GM10847 (cell line): Measurements from ENCODE around the gene H2BK1.

Experiments
- POLR2A ChIP-seq: IDR thresholded peaks from 2 replicates; pipeline ENCODE4 v1.6.1; 2011; ENCODE audit not compliant: insufficient read length; ENCODE audit errors: extremely low read depth

H2BK1 gene

GRCh38 chr7:151247611-151248345, 37.5 kb upstream of the H2BK1 start:
- no peak for TF ChIP-seq POLR2A

DNA sequence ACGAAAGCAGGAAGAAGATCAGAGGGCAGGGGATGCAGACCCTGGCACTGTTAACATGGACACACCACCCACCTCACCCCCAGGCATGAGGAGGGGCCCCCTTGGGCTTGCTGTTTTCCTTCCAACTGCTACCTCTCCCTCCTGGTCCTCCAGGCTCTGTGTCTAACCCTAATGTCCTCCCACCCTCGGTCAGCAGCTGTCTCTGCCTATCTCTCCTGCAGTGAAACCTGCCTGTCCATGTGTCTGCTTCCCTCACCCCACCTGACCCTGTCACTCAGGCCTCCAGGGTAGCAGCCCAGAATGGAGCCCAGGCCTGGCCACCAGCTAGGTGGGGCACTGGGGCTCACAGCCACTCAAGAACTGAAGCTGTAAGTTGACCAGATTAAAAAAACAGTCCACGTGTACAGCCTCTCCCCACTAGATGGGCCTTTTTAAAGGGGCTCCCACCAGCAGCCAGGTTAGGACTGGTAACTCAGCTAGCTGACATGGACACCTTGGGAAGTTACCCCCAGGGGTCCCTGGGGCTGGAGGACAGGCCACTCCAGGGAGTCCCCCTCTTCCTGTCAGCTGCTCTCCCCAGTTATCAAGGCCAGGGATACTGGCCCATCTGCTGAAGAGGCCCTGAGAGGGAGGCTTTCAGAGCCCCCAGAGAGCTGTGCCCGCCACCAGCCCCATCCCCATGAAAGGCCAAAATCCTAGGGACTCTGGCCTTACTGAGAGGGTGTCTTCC, 36.7 kb upstream of the H2BK1 start:
- TF ChIP-seq POLR2A = no peak

DNA sequence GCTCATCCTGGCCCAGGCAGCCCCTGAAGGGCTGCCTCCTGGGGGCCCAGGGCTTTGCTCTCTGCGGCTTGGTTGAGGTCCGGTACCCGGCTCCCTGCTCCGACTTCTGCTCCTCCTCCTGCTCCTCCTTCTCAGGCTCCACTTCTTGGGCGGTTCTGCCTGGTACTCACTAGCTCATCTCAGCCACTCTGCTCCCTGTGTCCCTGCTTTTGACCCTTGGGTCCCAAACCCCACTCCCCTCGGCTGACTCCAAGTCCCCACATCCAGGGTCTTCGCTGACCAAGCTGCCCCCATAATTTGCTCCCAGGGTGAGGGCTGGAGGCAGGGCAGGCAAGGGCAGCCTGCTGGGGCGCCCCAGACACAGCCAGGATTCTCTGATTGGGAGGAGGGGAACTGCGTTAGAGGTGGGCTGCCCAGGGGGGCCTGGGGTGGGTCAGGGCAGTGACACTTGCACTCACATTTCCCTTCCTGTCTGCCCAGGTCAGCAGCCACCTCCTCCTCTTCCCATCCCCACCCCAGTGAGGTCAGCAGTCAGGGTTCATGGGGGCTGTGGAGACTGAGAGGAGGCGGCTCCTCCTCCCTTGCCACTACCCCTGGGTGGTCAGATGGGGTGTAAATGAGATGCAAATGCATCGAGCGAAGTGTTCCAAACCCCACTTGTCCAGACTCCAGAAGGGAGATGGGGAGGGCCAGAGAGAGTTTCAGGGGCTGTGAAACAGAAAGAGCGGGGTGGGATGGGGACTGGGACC, 36.0 kb upstream of the H2BK1 start:
- TF ChIP-seq POLR2A = no peak

GRCh38 chr7:151245360-151246101, 35.2 kb upstream of the H2BK1 start:
- no peak for TF ChIP-seq POLR2A

GRCh38 chr7:151244841-151245346, 34.6 kb upstream of the H2BK1 start:
- TF ChIP-seq POLR2A = no peak

DNA sequence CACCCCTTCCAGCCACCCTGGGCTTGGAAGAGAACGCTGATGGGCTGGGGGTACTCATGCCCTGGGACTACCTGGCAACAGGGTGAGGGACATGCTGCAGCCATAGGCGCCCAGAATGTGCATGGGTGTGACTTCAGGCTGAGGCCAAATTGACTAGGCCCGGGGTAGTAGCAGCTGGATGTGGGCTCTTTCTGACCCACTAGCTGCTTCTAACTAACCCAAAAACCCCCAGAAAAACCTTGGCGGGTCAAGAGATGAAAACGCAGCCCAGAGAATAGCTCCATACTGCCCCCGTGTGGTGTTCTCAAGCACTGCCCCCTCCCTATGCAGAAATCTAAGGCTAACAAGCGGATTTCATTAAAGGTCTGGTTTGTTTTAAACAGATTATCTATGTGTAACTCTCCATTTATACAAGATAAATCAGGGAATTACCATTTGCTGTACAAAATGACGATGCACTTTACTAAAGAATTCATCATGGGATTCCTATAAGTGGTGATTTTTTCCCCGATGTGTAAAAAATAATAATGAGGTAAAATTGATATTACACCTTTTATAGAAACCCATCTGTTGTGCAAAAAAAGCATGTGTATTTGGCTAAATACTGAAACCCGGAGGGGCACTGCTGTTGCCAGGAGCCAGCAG, 34.0 kb upstream of the H2BK1 start:
- no peak for TF ChIP-seq POLR2A

DNA sequence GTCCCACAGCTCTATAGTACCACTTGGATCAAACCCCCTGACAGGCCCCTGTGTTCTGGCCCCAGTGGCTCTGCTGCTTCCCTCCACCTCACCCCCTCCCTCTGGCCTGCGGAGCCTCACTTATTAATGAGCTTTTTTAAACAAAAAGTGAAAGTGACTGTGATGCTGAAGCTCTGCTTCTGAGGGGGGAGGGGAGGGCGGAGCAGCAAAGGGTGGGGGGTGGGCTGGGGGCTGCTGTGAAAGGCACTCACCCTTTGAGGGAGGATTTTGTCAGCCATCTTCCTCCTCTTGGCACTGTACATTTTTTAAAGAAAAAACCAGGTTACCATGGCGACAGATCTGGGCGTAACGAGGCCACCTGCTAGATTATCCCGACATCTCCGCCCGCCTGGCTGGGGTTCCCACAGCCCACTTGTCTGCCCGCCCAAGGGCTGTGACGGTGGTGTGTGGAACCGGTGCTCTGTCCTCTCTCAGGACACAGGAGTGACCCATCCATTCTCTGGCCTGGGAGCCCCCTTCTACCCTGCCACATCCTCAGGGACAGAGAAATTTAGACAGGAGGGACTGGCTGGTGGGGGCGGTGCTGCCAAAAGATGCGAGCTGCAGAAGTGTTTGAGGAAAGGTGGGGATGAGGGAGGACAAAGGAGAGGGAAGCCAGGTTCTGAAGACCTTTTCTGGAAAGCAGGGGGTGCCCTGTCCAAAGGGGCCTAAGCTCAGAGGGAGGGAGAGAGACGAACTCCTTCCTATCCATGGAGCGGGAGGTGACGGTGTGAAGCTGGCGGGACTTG, 33.3 kb upstream of the H2BK1 start:
- no peak for TF ChIP-seq POLR2A

- no peak for TF ChIP-seq POLR2A
These were observed 32.7 kb upstream of the H2BK1 start for GRCh38 chr7:151243045-151243349.

DNA sequence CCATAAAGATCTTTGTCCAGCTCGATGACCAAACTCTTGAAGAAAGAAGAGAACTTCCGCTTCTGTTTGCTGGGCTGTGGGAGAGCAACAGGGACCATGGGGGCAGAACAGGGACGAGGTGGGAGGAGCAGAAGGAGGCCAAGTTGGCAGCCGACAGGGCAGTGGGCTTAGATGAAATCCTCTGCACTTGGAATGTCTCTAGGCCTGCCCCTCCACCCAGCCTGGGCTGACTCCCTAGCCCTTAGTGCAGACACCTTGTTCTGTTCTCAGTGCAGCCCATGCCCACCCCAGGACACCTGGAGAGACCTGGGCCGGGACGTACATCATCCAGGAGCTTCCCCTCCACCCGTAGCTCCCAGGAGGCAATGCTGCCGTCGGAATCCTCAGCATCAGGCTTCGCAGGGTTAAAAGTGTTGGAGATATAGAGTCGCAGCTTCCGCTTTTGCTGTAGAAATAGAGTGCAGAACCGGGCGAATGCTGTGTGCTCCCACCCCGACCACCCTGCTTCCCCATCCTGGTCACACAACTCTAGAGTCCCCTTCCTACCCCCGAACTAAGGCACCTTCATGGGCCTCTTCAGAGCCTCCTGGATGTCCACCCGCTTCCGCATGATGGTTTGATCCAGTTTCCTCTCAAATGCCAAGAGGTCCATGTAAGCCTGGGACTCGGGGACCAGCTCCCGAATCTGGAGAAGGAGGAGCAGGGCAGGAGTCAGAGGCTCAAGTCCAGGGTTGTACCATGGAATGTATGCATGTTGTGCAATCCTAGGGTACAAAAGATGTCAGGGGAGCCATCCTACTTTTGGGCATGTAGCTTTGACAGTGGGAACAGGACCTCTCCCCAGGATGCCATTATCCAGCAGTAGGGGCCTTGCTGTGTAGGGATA, 32.1 kb upstream of the H2BK1 start:
- TF ChIP-seq POLR2A = no peak

- TF ChIP-seq POLR2A = no peak
These were observed 31.4 kb upstream of the H2BK1 start for GRCh38 chr7:151241755-151242096.

DNA sequence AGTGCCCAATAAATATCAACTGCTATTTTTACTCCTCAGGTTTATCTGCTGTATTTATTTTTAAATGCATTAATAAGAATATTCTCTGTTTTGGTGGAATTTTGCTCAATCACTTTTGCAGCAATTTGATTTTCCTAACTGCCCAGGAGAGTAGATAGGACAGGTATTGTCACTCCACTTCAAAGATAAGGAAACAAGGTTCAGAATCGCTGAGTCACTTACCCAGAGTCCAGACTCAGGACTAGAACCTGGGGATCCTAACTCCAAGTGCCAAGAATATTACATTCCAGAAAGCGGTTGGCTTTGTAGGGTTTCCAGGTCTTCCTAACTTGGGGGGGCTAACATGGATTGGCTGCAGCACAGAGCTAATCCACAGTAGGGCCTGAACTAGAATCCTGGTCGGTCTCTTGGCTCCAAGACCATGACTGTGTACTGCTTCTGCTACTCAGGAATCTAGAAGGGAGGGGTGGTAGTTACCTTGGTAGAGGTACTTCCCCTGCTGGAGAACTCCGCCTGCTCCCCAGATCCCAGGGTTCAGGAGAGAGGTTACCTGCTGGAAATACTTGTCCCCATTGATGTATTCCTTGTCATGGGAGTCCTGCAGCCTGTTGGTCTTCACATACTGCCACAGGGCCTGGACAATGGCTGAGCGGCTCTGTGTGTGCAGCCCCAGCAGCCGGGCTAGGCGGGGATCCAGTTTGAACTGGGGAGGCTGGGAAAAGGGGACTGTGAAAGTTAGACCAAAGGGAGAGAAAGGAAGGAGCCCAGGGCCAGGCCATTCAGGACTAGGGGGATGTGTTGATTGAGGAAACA, 30.9 kb upstream of the H2BK1 start:
- TF ChIP-seq POLR2A = no peak

DNA sequence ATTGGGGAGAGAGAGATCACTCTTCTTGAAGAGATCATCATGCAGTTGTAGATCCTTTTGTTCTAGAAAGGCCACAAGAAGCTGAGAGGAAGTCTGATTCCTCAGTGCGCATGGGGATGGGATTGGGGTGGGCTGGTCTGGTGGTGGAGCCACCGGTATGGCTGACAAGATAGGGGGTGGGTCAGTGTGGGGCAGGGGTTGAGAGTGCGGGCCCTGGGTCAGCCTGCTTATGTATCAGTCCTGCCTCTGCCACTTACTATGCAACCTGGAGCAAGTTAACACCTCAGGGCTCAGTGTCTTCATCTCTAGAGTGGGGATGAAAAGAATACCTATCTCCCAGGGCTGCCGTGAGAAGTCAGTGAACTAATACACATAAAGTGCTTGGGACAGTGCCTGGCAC, 30.2 kb upstream of the H2BK1 start:
- no peak for TF ChIP-seq POLR2A
